ENCODE measurements around the gene HTR1B. TPM values are rescaled to one million over a fixed set of nuclear protein-coding genes. Genes with fewer than 3 reads are reported as not detected.

Gene HTR1B
- total RNA-seq, 1 donor from 2014 or later: 0.25 TPM

DNA sequence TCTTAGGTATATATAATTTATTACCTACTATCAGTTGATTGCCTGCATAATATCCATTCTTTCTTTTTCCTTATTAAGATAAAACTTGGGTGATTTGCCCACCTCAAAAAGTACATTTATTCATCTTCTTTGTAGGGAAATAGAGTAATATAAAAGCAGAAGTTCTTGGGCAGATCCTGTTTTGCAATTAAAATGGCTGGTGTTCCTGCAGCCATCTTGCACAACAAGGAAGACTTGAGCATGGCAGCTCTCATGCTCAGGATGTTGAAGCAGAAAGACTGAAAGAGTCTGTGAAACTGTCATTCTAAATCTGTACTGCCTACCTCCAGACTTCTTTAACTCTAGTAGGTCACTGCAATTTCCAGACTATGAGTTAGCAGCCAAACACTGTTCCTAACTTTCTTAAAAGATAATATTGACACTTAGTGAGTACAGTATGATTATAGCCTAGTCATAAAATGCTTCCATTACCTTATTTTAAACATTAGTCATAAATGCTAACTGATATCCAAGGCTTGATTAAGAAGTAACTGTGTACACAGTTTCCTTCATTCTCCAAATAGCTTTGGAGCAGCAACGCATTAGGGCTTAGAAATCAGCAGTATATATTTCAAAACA, 24.6 kb upstream of the HTR1B start:
- TF ChIP-seq, protein P1, sequence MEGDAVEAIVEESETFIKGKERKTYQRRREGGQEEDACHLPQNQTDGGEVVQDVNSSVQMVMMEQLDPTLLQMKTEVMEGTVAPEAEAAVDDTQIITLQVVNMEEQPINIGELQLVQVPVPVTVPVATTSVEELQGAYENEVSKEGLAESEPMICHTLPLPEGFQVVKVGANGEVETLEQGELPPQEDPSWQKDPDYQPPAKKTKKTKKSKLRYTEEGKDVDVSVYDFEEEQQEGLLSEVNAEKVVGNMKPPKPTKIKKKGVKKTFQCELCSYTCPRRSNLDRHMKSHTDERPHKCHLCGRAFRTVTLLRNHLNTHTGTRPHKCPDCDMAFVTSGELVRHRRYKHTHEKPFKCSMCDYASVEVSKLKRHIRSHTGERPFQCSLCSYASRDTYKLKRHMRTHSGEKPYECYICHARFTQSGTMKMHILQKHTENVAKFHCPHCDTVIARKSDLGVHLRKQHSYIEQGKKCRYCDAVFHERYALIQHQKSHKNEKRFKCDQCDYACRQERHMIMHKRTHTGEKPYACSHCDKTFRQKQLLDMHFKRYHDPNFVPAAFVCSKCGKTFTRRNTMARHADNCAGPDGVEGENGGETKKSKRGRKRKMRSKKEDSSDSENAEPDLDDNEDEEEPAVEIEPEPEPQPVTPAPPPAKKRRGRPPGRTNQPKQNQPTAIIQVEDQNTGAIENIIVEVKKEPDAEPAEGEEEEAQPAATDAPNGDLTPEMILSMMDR (IDR thresholded peaks at IDR 0.05; ENCODE audit: unreplicated experiment): no peak
- Mint-ChIP-seq H3K4me3 (no peak overlapping the region), H3K27ac (no peak overlapping the region), H3K27me3 (ENCODE audit: low read depth) (peaks cover 2% of the 10 kb centered on the region), H3K9me3 (no peaks in the 10 kb centered on the region), H3K4me1 (no peaks in the 10 kb centered on the region), H3K36me3 (no peaks in the 10 kb centered on the region)
- DNase-seq (ENCODE audit: low spot score in 2 of 2, unreplicated experiment in 2 of 2): no peak

DNA sequence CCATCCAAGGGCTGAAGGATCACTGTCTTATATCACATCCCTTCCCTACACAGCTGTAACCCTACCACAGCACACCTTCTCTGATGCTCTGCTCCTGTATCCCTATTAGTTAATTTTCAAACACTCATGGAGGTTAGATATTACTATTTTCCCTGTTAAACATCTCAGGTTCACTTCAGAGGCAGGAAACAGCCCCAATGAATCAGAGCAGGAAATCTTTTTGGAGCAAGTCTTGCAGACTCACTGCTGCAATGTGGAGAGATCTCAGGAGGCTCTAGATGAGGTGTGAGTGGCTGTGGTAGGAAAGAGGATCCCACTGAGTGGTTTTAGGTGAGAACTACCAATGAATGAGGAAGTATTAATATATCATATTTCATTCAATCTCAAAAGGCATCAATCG, 19.7 kb upstream of the HTR1B start:
- Mint-ChIP-seq H3K4me3 (no peak overlapping the region), H3K4me1 (no peaks in the 10 kb centered on the region), H3K27me3 (ENCODE audit: low read depth) (peaks cover 14% of the 10 kb centered on the region), H3K27ac (no peak overlapping the region), H3K9me3 (no peaks in the 10 kb centered on the region), H3K36me3 (no peaks in the 10 kb centered on the region)
- DNase-seq (ENCODE audit: low spot score in 2 of 2, unreplicated experiment in 2 of 2): no peak
- TF ChIP-seq, protein P1 (IDR thresholded peaks at IDR 0.05; ENCODE audit: unreplicated experiment): no peak

DNA sequence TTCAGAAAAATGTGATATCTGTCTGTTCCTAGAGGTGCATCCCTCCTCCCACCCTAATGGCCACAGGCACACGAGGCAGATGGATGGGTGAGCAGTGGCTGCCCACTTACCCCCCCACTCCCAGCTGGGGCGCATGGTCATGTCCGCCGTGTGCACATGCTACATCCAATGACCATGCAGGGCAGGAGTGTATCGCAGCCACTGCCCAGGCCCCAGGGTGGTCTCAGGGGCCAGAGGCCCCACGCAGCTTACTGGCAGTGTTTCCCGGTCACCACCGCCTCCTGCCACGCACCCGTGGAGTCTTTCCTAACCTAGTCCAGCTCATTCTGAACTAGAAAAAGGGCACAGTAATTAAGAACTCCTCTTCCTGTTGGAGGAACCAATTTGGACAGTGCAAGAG, 11.7 kb upstream of the HTR1B start:
- Mint-ChIP-seq H3K27ac (no peak overlapping the region), H3K27me3 (ENCODE audit: low read depth) (peaks cover 6% of the 10 kb centered on the region), H3K9me3 (peaks cover 10% of the 10 kb centered on the region), H3K36me3 (no peaks in the 10 kb centered on the region), H3K4me1 (peaks cover 2% of the 10 kb centered on the region), H3K4me3 (no peak overlapping the region)
- no peak for DNase-seq (ENCODE audit: low spot score in 2 of 2, unreplicated experiment in 2 of 2)
- TF ChIP-seq, protein P1 (IDR thresholded peaks at IDR 0.05; ENCODE audit: unreplicated experiment): no peak

DNA sequence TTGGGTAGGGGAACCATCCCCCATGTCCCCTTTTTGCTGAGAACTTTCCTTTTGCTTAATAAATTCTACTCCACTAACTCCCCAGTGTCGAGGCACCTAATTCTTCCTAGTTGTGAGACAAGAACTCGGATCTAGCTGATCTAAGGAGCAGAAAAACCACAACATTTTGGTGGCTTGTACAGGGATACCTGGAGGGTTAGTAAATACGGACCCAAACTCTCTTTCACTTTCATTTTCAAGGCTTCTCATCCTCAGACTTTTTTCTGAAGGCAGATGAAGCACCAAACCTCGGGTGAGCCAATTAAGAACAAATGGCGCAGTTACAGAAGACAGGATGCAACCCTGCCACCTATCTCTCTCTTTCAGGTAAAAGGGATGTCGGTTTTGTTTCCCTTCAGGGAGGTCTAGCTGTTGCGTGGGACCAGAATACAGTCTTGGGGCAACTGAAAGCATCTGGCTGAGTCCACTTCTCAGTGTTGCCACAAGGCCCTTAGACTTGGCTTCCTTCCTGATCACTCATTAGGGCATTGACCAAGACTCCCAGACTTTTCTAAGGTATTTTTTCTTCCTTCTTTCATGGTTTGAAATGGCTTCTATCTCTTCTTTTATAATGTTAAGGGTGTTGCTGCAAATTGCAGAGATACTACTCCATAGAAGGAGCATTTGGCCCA, 11.1 kb upstream of the HTR1B start:
- TF ChIP-seq, protein P1 (IDR thresholded peaks at IDR 0.05; ENCODE audit: unreplicated experiment): no peak
- no peaks in the 10 kb centered on the region for H3K36me3 Mint-ChIP-seq
- no peak overlapping the region for H3K4me3 Mint-ChIP-seq
- peaks cover 10% of the 10 kb centered on the region for H3K9me3 Mint-ChIP-seq
- peaks cover 2% of the 10 kb centered on the region for H3K4me1 Mint-ChIP-seq
- DNase-seq (ENCODE audit: low spot score in 2 of 2, unreplicated experiment in 2 of 2): no peak
- no peak overlapping the region for H3K27ac Mint-ChIP-seq
- H3K27me3 Mint-ChIP-seq (ENCODE audit: low read depth): peaks cover 7% of the 10 kb centered on the region

DNA sequence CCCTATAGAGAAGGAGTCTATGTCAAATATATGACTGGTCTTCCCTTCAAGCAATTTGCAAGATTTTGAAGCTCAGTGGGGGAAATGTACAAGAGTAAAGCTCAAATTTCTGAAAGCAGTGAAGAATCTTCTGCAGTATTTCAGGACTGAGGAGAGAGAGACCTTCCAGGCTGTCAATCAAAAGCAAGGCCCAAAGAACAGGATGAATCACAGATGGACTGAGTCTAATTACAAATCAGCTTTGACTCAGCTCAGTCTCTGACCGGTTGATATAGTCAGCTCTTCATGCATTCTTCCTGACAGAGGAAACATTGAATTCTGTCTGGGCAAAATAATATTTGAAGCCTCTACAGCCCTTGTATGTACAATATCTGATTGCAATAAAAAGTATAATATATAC, 7.7 kb upstream of the HTR1B start:
- no peak for DNase-seq (ENCODE audit: low spot score in 2 of 2, unreplicated experiment in 2 of 2)
- no peak overlapping the region for H3K27ac Mint-ChIP-seq
- no peaks in the 10 kb centered on the region for H3K36me3 Mint-ChIP-seq
- peaks cover 10% of the 10 kb centered on the region for H3K9me3 Mint-ChIP-seq
- H3K4me3 Mint-ChIP-seq: no peak overlapping the region
- H3K27me3 Mint-ChIP-seq (ENCODE audit: low read depth): peaks cover 30% of the 10 kb centered on the region
- H3K4me1 Mint-ChIP-seq: peaks cover 10% of the 10 kb centered on the region
- TF ChIP-seq, protein P1 (IDR thresholded peaks at IDR 0.05; ENCODE audit: unreplicated experiment): no peak

Data from mesothelial cell of epicardium (in vitro differentiated cells).